Measurements from ENCODE around the gene SGMS1. TPM values are rescaled to one million over a fixed set of nuclear protein-coding genes. Genes with fewer than 3 reads are reported as not detected.
"Not testable (repeated sequence)": the region's sequence is repeated elsewhere in the genome, so short reads cannot be mapped to it uniquely, and the experiment has no call there.

SGMS1 gene
- polyA plus RNA-seq, 1 donor (not counting 4 experiments of a cell fraction or from before 2014, with no cell fraction given): 18.3 TPM

GRCh38 chr10:50550291-50550839, 73.4 kb downstream of the SGMS1 start:
- H3K27ac ChIP-seq (ENCODE audit: control insufficient read depth, insufficient read depth, low read length): no peak overlapping the region
- H3K36me3 ChIP-seq (ENCODE audit: control insufficient read depth in 2 of 2, extremely low read depth in 1 of 2, insufficient read depth in 2 of 2, low read length in 2 of 2): no peaks in the 10 kb centered on the region
- dilution Hi-C loops (cut with MboI; ENCODE audit: extremely low pct_ligation_motif_present, low sequenced_read_pairs): no loop called here
- FAIRE-seq: no peak
- H3K4me3 ChIP-seq (ENCODE audit: control insufficient read depth in 2 of 3, extremely low read depth in 1 of 3, insufficient read depth in 2 of 3, low read depth in 1 of 3, low read length in 3 of 3): no peak overlapping the region
- H3K9me3 ChIP-seq (ENCODE audit: control insufficient read depth, low read depth, low read length): no peaks in the 10 kb centered on the region
- DNase-seq (ENCODE audit: low read depth, low spot score): no peak
- no peak overlapping the region for H3K9ac ChIP-seq (ENCODE audit: control insufficient read depth, extremely low read depth, insufficient read depth, low read length)
- H3K4me2 ChIP-seq (ENCODE audit: control insufficient read depth, extremely low read depth, insufficient read depth, low read depth, low read length): no peak overlapping the region
- no peaks in the 10 kb centered on the region for H3K4me1 ChIP-seq (ENCODE audit: control insufficient read depth, extremely low read depth, insufficient read depth, low read length)
- H4K20me1 ChIP-seq (ENCODE audit: control insufficient read depth, extremely low read depth, insufficient read depth, low read length): no peaks in the 10 kb centered on the region
- no peaks in the 10 kb centered on the region for H3K79me2 ChIP-seq (ENCODE audit: control insufficient read depth, insufficient read depth, low read length)
- H3K9me1 ChIP-seq (ENCODE audit: control insufficient read depth, extremely low read depth, insufficient read depth, low read length): no peaks in the 10 kb centered on the region
- H3K27me3 ChIP-seq (ENCODE audit: control insufficient read depth, extremely low read depth, insufficient read depth, low read length): no peaks in the 10 kb centered on the region
- TF ChIP-seq EZH2 (IDR thresholded peaks at IDR 0.05; ENCODE audit: low read length): no peak
- no peak for TF ChIP-seq CTCF (optimal IDR thresholded peaks at IDR 0.05 in 1 of 3, IDR thresholded peaks at IDR 0.05 in 1 of 3, conservative IDR thresholded peaks at IDR 0.05 in 1 of 3; ENCODE audit: extremely low read depth in 1 of 3, insufficient read depth in 2 of 3, low read length in 3 of 3)
- H2AFZ ChIP-seq (ENCODE audit: control insufficient read depth, low read length): no peak overlapping the region

- H3K4me3 ChIP-seq (ENCODE audit: control insufficient read depth in 2 of 3, extremely low read depth in 1 of 3, insufficient read depth in 2 of 3, low read depth in 1 of 3, low read length in 3 of 3); H3K27me3 ChIP-seq (ENCODE audit: control insufficient read depth, extremely low read depth, insufficient read depth, low read length); H4K20me1 ChIP-seq (ENCODE audit: control insufficient read depth, extremely low read depth, insufficient read depth, low read length); dilution Hi-C loops (cut with MboI; ENCODE audit: extremely low pct_ligation_motif_present, low sequenced_read_pairs); H3K27ac ChIP-seq (ENCODE audit: control insufficient read depth, insufficient read depth, low read length); DNase-seq (ENCODE audit: low read depth, low spot score); H2AFZ ChIP-seq (ENCODE audit: control insufficient read depth, low read length); H3K79me2 ChIP-seq (ENCODE audit: control insufficient read depth, insufficient read depth, low read length); H3K9me3 ChIP-seq (ENCODE audit: control insufficient read depth, low read depth, low read length); H3K4me2 ChIP-seq (ENCODE audit: control insufficient read depth, extremely low read depth, insufficient read depth, low read depth, low read length); H3K9me1 ChIP-seq (ENCODE audit: control insufficient read depth, extremely low read depth, insufficient read depth, low read length); H3K36me3 ChIP-seq (ENCODE audit: control insufficient read depth in 2 of 2, extremely low read depth in 1 of 2, insufficient read depth in 2 of 2, low read length in 2 of 2); H3K9ac ChIP-seq (ENCODE audit: control insufficient read depth, extremely low read depth, insufficient read depth, low read length); FAIRE-seq; H3K4me1 ChIP-seq (ENCODE audit: control insufficient read depth, extremely low read depth, insufficient read depth, low read length): not testable (repeated sequence)
Observed at GRCh38 chr10:50549186-50549585, 74.6 kb downstream of the SGMS1 start.

GRCh38 chr10:50548481-50548880, 75.3 kb downstream of the SGMS1 start:
- dilution Hi-C loops (cut with MboI; ENCODE audit: extremely low pct_ligation_motif_present, low sequenced_read_pairs); H3K4me2 ChIP-seq (ENCODE audit: control insufficient read depth, extremely low read depth, insufficient read depth, low read depth, low read length); H3K79me2 ChIP-seq (ENCODE audit: control insufficient read depth, insufficient read depth, low read length); H3K9me1 ChIP-seq (ENCODE audit: control insufficient read depth, extremely low read depth, insufficient read depth, low read length); H3K4me1 ChIP-seq (ENCODE audit: control insufficient read depth, extremely low read depth, insufficient read depth, low read length); FAIRE-seq; H4K20me1 ChIP-seq (ENCODE audit: control insufficient read depth, extremely low read depth, insufficient read depth, low read length); H3K4me3 ChIP-seq (ENCODE audit: control insufficient read depth in 2 of 3, extremely low read depth in 1 of 3, insufficient read depth in 2 of 3, low read depth in 1 of 3, low read length in 3 of 3); DNase-seq (ENCODE audit: low read depth, low spot score); H3K27ac ChIP-seq (ENCODE audit: control insufficient read depth, insufficient read depth, low read length); H3K9me3 ChIP-seq (ENCODE audit: control insufficient read depth, low read depth, low read length); H2AFZ ChIP-seq (ENCODE audit: control insufficient read depth, low read length); H3K9ac ChIP-seq (ENCODE audit: control insufficient read depth, extremely low read depth, insufficient read depth, low read length); H3K27me3 ChIP-seq (ENCODE audit: control insufficient read depth, extremely low read depth, insufficient read depth, low read length); H3K36me3 ChIP-seq (ENCODE audit: control insufficient read depth in 2 of 2, extremely low read depth in 1 of 2, insufficient read depth in 2 of 2, low read length in 2 of 2): not testable (repeated sequence)

- H3K9me3 ChIP-seq (ENCODE audit: control insufficient read depth, low read depth, low read length); H3K4me1 ChIP-seq (ENCODE audit: control insufficient read depth, extremely low read depth, insufficient read depth, low read length); H2AFZ ChIP-seq (ENCODE audit: control insufficient read depth, low read length); H4K20me1 ChIP-seq (ENCODE audit: control insufficient read depth, extremely low read depth, insufficient read depth, low read length); H3K9ac ChIP-seq (ENCODE audit: control insufficient read depth, extremely low read depth, insufficient read depth, low read length); H3K27ac ChIP-seq (ENCODE audit: control insufficient read depth, insufficient read depth, low read length); dilution Hi-C loops (cut with MboI; ENCODE audit: extremely low pct_ligation_motif_present, low sequenced_read_pairs); H3K4me2 ChIP-seq (ENCODE audit: control insufficient read depth, extremely low read depth, insufficient read depth, low read depth, low read length); H3K79me2 ChIP-seq (ENCODE audit: control insufficient read depth, insufficient read depth, low read length); FAIRE-seq; H3K36me3 ChIP-seq (ENCODE audit: control insufficient read depth in 2 of 2, extremely low read depth in 1 of 2, insufficient read depth in 2 of 2, low read length in 2 of 2); H3K27me3 ChIP-seq (ENCODE audit: control insufficient read depth, extremely low read depth, insufficient read depth, low read length); H3K9me1 ChIP-seq (ENCODE audit: control insufficient read depth, extremely low read depth, insufficient read depth, low read length); DNase-seq (ENCODE audit: low read depth, low spot score); H3K4me3 ChIP-seq (ENCODE audit: control insufficient read depth in 2 of 3, extremely low read depth in 1 of 3, insufficient read depth in 2 of 3, low read depth in 1 of 3, low read length in 3 of 3): not testable (repeated sequence)
Observed at GRCh38 chr10:50546287-50546686, 77.5 kb downstream of the SGMS1 start.
